GM20431 (cell line): ENCODE results near the gene PRR30.

ENCODE experiments used
- in situ Hi-C: fragments of 300-500 bp; cut with MseI, MboI; formaldehyde crosslinking; loops from one replicate; pipeline ENCODE4 v1.15.0; 2020; ENCODE audit warnings: low sequenced_read_pairs; ENCODE audit not compliant: unreplicated experiment

Gene PRR30

GRCh38 chr2:27108221-27108620 lies 31.0 kb downstream of the PRR30 start:
- in situ Hi-C loops: no loop called here

- in situ Hi-C loops: no loop called here
Observed at GRCh38 chr2:27105981-27106380, 33.2 kb downstream of the PRR30 start.

GRCh38 chr2:27102329-27102728 lies 36.9 kb downstream of the PRR30 start:
- in situ Hi-C loops: no loop called here

GRCh38 chr2:27100036-27100435 lies 39.2 kb downstream of the PRR30 start:
- in situ Hi-C loops: no loop called here

- in situ Hi-C loops: loop anchor here (10.0 kb wide), 1 partner anchor 185 kb away; the partner anchor contains the start of gene TRIM54
Observed at GRCh38 chr2:27099334-27099955, 39.8 kb downstream of the PRR30 start.

- in situ Hi-C loops: loop anchor here (10.0 kb wide), 1 partner anchor 187 kb away; the partner anchor contains the start of gene TRIM54
Observed at GRCh38 chr2:27097341-27097740, 41.9 kb downstream of the PRR30 start.

GRCh38 chr2:27096748-27097297 lies 42.4 kb downstream of the PRR30 start:
- in situ Hi-C loops: loop anchor here (10.0 kb wide), 1 partner anchor 188 kb away; the partner anchor contains the start of gene TRIM54

GRCh38 chr2:27095745-27096651 lies 43.2 kb downstream of the PRR30 start:
- in situ Hi-C loops: loop anchor here (10.0 kb wide), 1 partner anchor 189 kb away; the partner anchor contains the start of gene TRIM54

GRCh38 chr2:27095427-27095744 lies 43.8 kb downstream of the PRR30 start:
- in situ Hi-C loops: loop anchor here (10.0 kb wide), 1 partner anchor 189 kb away; the partner anchor contains the start of gene TRIM54

- in situ Hi-C loops: loop anchor here (10.0 kb wide), 1 partner anchor 190 kb away; the partner anchor contains the start of gene TRIM54
Observed at GRCh38 chr2:27094353-27094984, 44.7 kb downstream of the PRR30 start.

GRCh38 chr2:27093430-27094352 lies 45.5 kb downstream of the PRR30 start:
- in situ Hi-C loops: loop anchor here (10.0 kb wide), 1 partner anchor 191 kb away; the partner anchor contains the start of gene TRIM54

- in situ Hi-C loops: loop anchor here (10.0 kb wide), 1 partner anchor 192 kb away; the partner anchor contains the start of gene TRIM54
Observed at GRCh38 chr2:27092696-27093429, 46.3 kb downstream of the PRR30 start.

- in situ Hi-C loops: loop anchor here (10.0 kb wide), 1 partner anchor 193 kb away; the partner anchor contains the start of gene TRIM54
Observed at GRCh38 chr2:27091746-27092695, 47.2 kb downstream of the PRR30 start.

- in situ Hi-C loops: no loop called here
Observed at GRCh38 chr2:27089111-27089954, 49.9 kb downstream of the PRR30 start.

- in situ Hi-C loops: no loop called here
Observed at GRCh38 chr2:27088634-27089033, 50.6 kb downstream of the PRR30 start.

GRCh38 chr2:27087823-27088410 lies 51.3 kb downstream of the PRR30 start:
- in situ Hi-C loops: no loop called here
